ENCODE measurements around the gene AGAP1.

The AGAP1 gene

DNA sequence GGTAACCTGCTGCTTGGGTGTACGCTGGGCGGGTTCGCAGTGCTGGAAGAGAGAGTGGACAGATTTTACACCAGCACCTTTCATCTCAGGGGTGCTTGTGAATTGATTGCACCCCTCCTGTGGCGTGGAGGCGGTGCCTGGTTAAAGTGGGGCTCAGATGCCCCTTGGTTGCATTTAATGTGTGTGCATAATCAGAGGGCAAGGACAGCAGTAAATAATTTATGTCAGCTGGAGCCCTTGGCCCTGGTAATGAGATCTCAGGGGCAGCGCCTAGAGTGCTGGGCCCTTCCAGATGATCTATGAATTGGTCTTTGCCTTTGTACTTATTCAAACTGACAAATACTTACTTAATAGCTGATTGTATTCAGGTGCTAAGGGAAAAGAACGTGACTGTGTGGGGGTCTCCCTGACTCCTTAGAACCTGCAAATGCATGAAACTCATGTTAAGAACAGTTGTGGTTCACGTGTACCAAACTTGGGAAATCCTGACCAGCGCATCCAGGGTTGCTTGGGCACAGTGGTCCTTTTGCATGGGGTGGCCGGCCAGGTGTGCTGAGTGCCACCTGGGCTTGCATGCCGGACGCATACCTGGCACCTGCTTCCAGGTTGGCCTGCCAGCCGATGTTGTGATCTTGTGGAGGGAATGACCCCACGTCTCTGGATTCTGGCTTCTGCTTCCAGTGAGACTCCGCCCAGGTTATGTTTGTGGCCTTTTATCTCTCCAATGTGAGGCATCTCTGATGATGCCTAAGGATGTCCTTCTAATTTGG, 118.5 kb downstream of the AGAP1 start:
- DNase-seq = no peak

DNA sequence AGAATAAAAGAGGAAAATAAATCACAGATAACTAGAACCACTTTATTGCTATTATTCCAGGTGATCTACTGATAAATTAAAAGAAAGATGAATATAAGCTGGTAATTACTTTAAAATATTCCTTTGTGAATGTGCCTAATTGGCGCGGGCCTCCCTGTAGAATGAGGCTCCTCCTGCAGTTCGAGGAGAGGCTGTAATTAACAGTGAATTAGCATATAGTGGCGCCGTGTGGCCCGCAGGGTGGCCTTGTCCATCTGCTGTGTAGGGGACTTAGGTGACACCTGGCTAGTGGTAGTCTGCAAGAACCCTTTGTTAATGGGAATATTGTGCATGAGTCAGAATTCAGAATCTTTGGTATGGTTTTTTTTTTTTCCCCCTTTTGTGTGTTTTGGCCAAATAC, 119.8 kb downstream of the AGAP1 start:
- no peak for DNase-seq

DNA sequence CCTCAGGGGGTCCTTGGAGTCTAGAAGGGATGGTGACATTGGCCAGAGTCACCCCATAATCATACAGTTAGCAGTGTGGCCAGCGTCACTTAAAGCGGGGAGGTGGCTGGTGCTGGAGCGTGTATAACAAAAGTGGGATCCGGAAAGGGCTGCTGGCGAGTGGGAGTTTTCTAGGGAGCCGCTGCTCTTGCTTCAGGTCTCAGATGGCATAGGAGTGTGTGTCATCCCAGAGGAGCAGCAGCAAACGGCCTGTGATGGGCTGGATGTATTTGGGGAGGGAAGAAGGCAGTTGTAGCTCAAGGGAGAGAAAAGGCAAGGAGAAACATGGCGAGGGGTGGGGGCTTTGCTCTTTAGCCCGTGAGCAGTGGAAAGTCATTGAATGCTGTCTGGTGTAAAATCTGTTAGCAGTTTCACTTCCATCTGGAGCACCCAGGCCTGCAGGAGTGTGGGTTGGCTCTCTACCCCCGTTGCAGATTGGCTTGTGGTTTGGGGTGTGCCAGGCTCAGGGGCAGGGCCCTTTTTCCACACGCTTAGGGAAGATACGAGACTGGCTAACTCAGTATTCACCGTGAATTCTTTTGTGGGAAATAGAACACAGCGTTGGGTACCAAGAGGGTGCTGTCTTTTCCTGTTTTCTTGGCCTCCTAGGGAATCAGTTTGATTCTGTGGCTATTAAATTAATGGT, 120.5 kb downstream of the AGAP1 start:
- DNase-seq = no peak

DNA sequence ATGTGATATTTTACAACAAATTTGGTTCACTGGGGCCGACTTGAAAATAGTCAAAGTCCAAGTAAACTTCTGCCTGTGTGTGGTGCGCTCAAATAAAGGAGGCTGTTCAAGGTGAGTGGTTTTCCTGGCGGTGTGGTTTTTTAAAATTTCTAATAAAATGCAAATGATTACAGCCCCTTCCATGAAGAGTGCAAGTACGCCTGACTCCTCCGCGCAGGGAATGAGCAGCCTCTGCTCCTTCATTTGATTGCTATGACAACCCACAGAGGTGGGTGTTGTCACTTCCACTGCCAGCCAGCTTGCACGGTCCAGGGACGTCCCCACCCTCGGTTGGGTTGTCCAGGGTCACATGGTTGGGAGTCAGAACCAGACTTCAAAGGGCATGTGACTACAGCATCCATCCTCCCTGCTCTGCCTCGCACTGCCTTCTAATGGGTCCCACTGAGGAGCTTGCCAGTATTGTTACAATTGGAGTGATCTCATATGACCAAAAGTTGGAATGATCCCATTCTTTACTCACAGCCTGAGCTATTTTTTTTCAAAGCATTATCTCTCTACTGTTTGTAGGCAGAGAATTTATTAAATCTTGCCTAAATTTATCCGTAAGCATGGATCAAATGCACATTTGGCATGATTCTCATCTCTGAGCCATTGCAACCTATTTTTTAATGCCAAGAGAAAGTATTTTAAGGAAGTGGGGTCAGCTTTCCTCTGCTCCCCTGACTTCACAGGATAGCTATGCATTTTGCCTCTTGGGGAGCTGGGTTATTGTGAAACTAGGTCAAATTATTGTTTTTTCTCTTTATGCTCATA, 121.3 kb downstream of the AGAP1 start:
- no peak for DNase-seq

DNA sequence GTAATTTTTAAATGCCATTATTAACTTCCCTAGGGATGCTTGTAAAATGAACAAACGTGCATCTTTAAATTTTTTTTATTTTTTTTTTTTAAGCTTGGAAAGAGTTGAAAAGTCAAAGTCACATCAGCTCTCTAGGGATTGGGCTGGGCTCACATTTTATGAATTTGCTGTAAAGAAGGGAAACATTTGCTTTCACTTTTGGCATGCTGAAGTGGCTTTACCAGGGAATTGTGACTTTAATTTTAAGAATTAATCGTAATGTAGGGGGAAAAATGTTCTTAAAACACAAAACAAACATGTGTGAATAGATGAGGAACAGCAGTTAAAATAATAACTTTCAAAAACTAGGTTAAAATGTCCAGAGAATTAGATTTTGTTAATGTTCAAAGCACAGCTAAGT, 123.0 kb downstream of the AGAP1 start:
- no peak for DNase-seq

DNA sequence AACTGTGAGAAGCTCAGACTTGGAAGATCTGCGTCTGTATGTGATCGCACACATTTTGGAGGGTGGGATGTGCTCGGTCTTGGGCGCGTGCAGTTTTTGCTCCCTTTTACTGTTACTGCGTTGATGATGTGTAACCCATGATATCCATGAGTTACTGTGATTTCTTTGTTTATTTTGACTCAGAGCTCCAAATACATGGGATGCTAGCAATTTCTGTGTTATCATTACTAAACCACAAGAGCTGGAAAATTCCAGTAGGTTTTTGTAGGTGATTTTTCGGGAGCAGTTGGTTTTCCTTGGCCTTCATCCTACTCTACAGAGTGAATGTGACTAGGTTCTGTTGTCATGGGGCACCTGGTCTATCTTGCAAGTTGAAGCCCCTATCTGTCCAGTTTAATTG, 124.2 kb downstream of the AGAP1 start:
- DNase-seq = no peak

DNA sequence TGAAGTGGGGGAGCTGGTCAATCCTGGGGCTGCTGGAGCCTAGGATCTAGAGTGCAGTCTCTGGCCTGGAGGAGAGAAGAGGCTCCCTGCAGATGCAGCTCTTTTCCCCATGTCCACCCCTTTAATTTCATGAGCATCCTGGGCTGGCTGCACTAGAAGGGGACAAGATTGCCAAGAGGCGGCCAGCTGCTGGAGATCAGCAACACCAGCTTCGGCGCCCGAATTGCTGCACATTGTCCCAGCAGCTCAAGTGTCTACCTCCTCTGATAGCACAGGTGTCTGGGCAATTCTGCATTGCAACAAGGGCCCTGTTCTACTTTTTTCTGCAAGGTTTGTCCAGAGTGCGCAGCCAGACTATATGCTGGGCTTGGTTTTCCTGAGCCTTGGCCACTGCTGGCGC, 125.7 kb downstream of the AGAP1 start:
- DNase-seq = no peak

DNA sequence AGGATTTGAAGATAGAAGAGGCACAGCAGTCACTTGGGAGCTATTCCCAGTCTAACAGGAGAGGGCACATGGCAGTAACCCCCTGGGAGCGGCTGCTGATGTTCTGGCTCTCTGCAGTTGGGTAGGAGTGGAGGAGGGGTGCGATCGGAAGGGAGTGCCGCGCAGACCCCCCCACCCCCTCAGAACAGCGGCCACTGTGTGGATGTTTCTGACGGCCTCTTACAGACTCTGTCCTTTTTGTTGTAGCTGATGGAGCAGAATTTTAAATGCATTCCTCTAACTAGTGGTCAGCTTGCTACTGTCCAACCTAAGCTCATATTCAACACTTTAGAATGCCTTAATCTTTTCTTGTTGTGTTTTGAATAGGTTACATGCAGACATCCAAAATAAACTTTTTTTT, 127.9 kb downstream of the AGAP1 start:
- no peak for DNase-seq

DNA sequence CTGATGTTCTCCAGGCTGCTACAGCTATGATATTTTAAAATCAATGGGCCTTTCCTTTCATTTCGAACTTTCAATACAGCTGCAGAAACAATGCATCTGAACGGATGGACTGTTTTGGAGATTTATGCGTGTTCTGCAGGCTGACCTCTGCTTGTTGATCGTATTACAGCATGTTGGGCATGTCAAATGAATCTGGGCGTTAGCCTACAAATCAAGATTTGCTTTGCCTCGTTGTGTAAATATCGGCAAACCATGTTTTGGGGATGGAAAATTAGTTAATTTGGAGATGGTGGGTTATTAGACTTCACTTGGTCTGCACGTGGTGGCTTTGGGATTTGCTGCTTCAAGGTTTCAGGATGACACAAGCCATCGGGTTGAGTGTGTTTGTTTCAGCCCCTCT, 129.3 kb downstream of the AGAP1 start:
- DNase-seq = no peak

DNA sequence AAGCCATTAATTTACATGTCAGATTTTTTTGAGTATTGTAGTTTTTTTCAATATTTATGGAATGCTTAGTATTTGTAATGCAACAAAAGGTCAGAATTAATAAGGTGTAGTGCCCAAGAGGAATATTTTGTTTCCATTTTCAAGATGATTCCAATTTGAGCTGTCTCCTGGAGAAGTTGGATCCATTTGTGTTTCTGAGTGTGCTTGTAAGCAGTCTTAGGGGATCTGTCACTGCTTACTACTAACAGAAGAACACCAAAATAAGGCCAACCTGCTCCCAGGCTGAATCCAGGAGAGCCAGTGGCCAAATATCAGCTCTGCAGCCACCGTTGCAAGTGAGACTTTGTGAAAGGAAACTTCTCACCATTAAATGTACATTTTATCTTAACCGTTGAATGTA, 129.9 kb downstream of the AGAP1 start:
- DNase-seq = no peak

DNA sequence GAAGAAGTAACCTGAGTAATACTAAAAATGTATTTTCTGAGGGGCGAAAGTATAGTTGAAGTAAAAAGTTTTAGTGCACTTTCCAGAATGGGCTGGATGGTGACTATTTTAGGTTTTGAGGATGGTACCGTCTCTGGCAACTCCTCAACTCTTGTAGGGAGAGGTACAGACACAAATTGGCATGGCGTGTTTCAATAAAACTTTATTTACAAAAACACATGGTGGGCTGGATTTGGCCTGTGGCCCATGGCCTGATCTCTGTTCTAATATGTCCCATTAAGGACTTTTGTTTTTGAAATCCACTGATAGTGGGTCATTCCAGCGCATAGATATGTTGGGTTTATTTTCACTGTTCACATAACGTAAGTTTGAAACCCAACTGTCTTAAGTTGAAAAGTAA, 132.8 kb downstream of the AGAP1 start:
- no peak for DNase-seq

DNA sequence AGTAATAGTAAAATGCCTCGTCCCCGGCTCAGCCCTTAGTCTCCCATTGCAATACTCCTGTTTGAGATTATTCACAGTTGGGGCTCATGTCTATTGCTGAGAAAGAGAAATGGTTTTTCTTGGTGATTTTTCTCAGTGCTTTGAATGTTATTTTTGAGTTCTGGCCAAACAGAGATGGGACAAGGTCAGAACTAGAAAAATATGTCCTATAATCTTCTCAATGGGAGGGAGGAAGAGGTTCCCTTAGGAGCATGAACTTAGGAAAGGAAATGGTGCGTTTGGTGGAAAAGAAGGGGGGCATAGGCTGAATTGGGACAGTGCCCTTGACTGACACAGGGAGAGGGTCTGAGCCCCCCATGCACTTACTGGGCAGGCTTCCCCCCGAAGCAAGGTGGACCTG, 133.8 kb downstream of the AGAP1 start:
- no peak for DNase-seq

DNA sequence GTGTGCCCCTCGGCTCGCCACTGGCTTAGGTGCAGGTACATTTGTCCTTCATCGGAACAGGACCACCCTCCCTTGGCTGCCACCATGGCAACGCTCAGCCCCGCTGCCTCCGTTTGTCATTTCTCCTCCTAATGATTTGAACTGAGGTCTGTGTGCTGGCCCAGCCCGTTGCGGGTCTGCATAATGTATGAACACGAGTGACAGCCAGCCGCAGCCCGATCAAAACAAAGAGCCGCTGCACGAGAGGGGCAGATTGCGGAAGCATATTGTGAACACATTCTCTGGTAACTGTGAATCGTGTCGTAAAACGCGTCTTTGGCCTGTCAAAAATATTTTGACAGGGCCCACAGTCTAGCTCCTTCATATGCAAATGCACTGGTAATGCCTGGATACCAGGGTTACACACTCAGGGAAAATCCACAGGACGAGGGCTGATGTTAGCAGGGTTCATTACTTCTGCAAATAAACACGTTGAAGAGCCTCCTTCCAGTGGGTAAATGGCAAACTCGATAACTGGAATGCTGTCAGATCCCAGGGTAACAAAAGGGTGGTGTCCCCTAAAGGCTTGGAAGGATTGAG, 137.0 kb downstream of the AGAP1 start:
- no peak for DNase-seq

DNA sequence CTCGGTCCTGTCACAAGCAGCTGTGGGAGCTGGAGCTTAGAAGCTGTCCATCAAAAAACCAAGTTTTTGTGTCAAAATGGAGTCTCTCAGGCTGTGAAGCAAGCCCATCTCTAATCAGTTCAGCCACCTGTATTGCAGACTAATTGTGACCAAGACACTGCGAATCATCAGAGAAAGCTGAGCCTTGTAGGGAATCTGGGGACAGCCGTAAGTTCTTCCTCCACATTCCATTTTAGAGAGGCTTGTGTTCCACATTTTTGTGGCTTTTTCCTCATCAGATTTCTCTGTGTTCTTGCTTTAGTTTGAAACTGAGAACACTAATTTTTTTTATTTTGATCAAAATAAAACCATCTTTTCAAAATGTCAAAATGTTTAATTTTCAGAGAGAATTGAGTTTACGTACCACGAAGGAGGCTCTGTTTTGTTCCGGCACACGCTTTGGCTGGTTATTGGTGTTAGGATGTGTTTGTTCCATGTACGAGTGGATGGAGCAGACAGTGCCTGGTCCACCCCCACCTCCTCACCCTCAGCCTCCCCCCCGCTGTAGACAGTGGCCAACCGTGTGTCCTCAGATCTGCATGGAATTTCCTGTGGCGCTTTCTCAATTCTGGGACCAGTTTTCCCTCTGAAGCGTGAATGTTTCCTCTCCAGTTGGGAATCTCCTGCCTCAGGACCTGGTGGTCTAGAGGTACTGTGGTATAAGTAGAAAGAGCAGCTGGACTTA, 140.8 kb downstream of the AGAP1 start:
- DNase-seq = no peak

DNA sequence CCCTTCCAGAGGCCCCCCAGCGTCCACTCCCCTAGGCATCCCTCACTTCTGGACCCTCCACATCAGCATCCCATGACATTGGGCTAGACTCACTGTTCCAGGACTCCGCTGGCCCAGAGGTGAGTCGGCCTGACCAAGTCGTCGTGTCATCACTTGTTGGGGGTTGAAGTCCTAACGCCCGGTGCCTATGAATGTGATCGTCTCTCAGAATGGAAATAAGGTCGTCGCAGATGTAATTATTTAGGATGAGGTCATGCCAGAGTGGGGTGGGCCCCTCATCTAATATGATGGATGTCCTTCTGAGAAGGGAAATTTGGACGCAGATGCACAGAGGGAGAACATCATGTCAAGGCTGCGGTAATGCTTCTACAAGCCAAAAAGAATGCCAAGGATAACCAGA, 142.7 kb downstream of the AGAP1 start:
- DNase-seq = no peak

DNA sequence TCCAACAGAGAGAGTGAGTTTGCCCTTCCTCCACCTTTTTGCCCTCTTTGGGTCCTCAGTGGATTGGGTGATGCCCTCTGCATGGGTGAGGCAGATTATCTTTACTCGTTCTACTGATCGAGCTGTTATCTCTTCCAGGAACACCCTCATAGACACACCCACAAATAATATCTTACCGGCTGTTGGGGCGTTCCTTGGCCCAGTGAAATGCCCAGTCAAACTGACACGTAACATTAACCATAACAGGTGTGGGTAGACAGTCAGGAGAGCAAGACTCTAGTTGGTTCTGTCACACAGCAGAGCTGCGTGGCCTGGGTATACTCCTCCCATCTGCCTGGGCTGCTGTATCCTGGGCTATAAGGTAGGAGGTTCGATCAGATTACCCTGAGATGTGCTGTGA, 144.1 kb downstream of the AGAP1 start:
- no peak for DNase-seq

DNA sequence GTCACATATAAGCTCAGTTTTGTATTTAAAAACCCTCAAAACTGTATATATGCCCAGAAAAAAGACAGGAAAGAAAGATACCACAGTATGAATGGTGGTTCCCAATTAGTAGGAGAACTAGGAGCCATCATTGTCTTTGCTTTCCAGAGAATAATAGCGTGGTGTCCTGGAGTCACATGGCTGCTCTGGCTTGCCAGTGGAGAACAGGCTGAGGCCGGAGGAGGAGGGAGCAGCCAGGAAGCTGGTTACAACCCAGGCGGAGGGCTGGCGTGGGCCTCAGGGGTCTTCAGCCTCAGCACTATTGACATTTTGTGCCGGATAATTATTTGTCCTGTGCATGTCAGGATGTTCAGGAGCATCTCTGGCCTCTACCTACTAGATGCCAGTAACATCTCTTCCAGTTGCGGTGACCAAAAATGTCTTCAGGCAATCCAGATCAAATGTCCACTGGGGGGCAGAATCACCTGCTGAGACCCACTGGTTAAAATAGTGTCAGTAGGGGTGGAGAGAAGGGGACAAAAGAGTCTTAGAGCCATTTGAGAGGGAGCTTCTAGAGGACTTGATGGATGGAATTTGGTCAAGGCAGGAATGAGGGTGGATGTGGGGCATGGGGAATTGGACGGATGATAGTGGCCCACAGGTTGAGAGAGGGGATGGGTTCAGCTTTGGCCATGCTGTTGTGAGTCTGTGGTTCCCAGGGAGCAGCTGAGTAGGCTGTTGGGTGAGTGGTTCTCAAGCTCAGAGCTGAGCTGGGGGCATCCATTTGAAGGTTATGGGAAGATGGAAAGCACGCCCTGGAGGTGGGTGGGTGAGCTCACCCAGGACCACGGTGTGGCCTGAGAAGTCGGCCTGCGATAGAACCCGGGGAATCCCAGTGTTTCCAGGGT, 144.9 kb downstream of the AGAP1 start:
- no peak for DNase-seq

DNA sequence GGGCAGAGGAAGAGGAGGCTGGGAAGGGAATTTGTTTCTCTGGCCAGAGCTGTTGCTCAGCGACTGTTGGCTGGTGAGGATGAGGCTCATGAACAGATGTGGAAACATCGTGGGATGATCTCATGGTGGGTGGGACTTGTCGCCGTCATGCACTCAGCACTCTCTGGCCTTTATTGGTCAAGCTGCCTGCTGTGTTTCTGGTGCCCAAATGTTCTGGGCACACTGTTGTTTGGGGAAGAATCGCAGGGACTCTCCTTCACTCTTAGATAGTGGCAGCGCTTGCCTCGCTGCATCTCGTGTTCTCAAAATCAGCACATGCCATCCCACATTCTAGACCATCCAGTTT, 145.6 kb downstream of the AGAP1 start:
- DNase-seq = no peak

DNA sequence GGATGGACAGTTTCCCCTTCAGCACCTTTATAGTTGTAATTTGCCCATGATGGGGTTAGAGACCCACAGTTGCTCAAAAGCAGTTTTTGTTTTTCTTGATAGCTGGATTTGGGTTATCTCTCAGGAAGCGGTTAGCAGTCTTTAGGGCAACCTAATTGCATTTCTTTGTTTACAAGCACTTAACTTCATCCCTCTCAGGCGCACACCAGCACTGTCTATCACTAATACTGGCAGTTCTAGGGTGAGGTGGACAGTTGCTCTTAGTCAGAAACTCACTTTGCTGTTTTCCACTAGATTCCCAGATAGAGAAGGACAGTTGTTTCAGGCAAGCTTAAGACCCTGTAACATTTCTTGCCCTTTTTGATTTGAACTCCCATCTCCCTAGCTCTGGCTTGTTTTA, 146.0 kb downstream of the AGAP1 start:
- no peak for DNase-seq

DNA sequence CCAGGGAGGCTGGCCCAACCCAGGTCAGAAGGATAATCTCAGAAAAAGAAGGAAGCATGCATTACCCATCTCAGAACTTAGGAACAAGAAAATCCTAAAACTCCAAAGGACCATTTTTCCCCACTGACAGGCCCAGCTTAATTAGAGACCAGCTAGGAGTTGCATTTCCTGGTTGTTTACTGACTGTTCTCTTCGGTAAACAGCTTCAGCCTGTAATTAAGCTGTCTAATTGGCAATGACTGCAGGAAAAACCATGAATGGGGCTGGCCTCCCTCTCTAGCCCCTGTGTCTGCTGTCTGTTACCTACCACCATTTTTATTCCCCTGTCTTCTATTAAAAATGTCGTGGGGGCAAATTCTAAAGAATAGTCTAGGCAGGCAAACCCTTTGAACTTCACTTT, 146.5 kb downstream of the AGAP1 start:
- no peak for DNase-seq

DNA sequence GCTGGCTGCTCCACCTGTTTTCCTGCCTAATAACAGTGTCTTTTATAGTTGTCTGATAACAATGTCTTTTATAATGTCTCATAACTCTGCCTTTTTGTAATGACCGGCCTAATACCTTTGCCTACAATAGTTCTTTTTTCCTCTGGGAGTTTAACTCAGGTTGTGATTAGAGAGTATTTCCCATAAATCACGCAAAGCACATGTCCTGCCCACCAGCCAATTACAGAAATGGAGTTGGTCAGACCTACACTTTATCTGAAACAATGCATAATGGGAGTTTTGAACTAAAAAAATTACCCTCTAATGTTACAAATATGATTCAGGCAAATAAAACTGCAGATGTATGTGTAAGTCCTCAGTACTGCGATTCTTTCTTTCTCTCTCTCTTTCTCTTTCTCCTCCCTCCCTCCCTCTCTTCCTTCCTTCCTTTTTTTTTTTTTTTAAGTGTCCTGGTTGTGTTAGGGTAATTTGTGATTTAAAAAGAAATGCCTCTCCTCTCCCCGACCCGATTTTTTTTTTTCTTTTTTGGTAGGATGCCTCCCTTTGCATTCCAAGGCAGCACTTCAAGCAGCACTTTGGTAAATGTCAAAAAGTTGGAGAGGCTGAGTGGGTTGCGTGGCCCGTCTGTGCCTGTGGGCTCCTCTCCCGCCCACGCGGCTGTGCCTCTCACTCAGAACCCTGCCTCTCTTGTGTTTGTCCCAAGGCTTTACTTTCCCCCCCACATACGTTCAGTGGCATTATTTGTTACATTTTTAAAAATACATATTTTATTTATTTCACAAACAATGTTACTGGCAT, 147.3 kb downstream of the AGAP1 start:
- DNase-seq = no peak
